Jurkat, Clone E6-1 (cell line): Measurements from ENCODE around the gene SLC44A1.
A peak's percentile ranks its signal among the peaks of the same experiment; 100 is the strongest.
"Not testable (repeated sequence)": the region's sequence is repeated elsewhere in the genome, so short reads cannot be mapped to it uniquely, and the experiment has no call there.

Source experiments
- DNase-seq: peaks from one replicate; pipeline ENCODE4 v3.0.0-alpha.2; 2011; ENCODE audit warnings: low read depth, low spot score
- H3K4me3 ChIP-seq: 2 replicates; pipeline ENCODE4 v1.5.1; 2011; ENCODE audit warnings: mild to moderate bottlenecking, low read length, control low read depth, moderate library complexity

Gene SLC44A1

GRCh38 chr9:105241356-105242043, 3.0 kb upstream of the SLC44A1 start:
- no peak for DNase-seq

GRCh38 chr9:105242062-105242461, 2.4 kb upstream of the SLC44A1 start:
- no peak for DNase-seq
- H3K4me3 ChIP-seq, result no peak overlapping the region

More at GRCh38 chr9:105241356-105242043, 3.0 kb upstream of the SLC44A1 start:
- H3K4me3 ChIP-seq, result no peak overlapping the region

GRCh38 chr9:105242557-105242956, 1.9 kb upstream of the SLC44A1 start:
- DNase-seq, result no peak
- H3K4me3 ChIP-seq, result no peak overlapping the region

- no peak overlapping the region for H3K4me3 ChIP-seq
- no peak for DNase-seq
Measured at GRCh38 chr9:105243015-105243686, 1.3 kb upstream of the SLC44A1 start.

- DNase-seq, result no peak
Measured at GRCh38 chr9:105244734-105245028, 230 bp downstream of the SLC44A1 start.

GRCh38 chr9:105245029-105245890, 809 bp downstream of the SLC44A1 start:
- H3K4me3 ChIP-seq, result peak overlapping the region; percentile 76
- peak; percentile 30 for DNase-seq

More at GRCh38 chr9:105244734-105245028, 230 bp downstream of the SLC44A1 start:
- peak overlapping the region; percentile 76 for H3K4me3 ChIP-seq

GRCh38 chr9:105245891-105246161, 1.4 kb downstream of the SLC44A1 start:
- no peak for DNase-seq
- peak overlapping the region; percentile 76 for H3K4me3 ChIP-seq

- DNase-seq, result no peak
- no peak overlapping the region for H3K4me3 ChIP-seq
Measured at GRCh38 chr9:105246656-105247173, 2.3 kb downstream of the SLC44A1 start.

- no peak for DNase-seq
- no peak overlapping the region for H3K4me3 ChIP-seq
Measured at GRCh38 chr9:105248691-105249090, 4.2 kb downstream of the SLC44A1 start.

GRCh38 chr9:105251133-105251532, 6.7 kb downstream of the SLC44A1 start:
- no peak for DNase-seq

GRCh38 chr9:105251733-105252404, 7.4 kb downstream of the SLC44A1 start:
- no peak overlapping the region for H3K4me3 ChIP-seq
- DNase-seq, result no peak

More at GRCh38 chr9:105251133-105251532, 6.7 kb downstream of the SLC44A1 start:
- H3K4me3 ChIP-seq, result no peak overlapping the region

- no peak for DNase-seq
- no peak overlapping the region for H3K4me3 ChIP-seq
Measured at GRCh38 chr9:105252405-105252756, 7.9 kb downstream of the SLC44A1 start.

- no peak for DNase-seq
Measured at GRCh38 chr9:105254226-105254625, 9.8 kb downstream of the SLC44A1 start.

GRCh38 chr9:105255421-105255820, 11.0 kb downstream of the SLC44A1 start:
- no peak overlapping the region for H3K4me3 ChIP-seq
- DNase-seq, result no peak

More at GRCh38 chr9:105254226-105254625, 9.8 kb downstream of the SLC44A1 start:
- no peak overlapping the region for H3K4me3 ChIP-seq

GRCh38 chr9:105256569-105256968, 12.1 kb downstream of the SLC44A1 start:
- H3K4me3 ChIP-seq, DNase-seq: not testable (repeated sequence)

GRCh38 chr9:105257809-105258208, 13.4 kb downstream of the SLC44A1 start:
- H3K4me3 ChIP-seq, result no peak overlapping the region

GRCh38 chr9:105258225-105258737, 13.8 kb downstream of the SLC44A1 start:
- no peak for DNase-seq

More at GRCh38 chr9:105257809-105258208, 13.4 kb downstream of the SLC44A1 start:
- DNase-seq, result no peak

GRCh38 chr9:105259274-105259673, 14.8 kb downstream of the SLC44A1 start:
- H3K4me3 ChIP-seq, result no peak overlapping the region
- no peak for DNase-seq

More at GRCh38 chr9:105258225-105258737, 13.8 kb downstream of the SLC44A1 start:
- H3K4me3 ChIP-seq, result no peak overlapping the region
